ENCODE data around the gene STKLD1. TPM values are rescaled to one million over a fixed set of nuclear protein-coding genes. Genes with fewer than 3 reads are reported as not detected.

The STKLD1 gene
- total and polyA plus RNA-seq, 9 of the 15 experiments (the other 6 are each of a cell fraction or from before 2014, with no cell fraction given), result 0.10 to 0.65 (median 0.33) TPM; not detected in 2

GRCh38 chr9:133347985-133348717 lies 28.0 kb upstream of the STKLD1 start, which contains the start of the genes MED22 and RPL7A (continued):
- TF ChIP-seq MNT (conservative IDR thresholded peaks at IDR 0.05) (peak in 1 of 2 experiments; percentile 57), HOXB6 (CRISPR knock-in tag; IDR thresholded peaks at IDR 0.05; ENCODE audit: borderline replicate concordance) (no peak), TFAP4 (CRISPR knock-in tag; IDR thresholded peaks at IDR 0.05; ENCODE audit: borderline replicate concordance) (peak; percentile 69; the same call in 1 of the 2 replicates), ATF6 (CRISPR knock-in tag; IDR thresholded peaks at IDR 0.05) (peak; percentile 56; the same call in 1 of the 2 replicates), GTF2F1 (IDR thresholded peaks at IDR 0.05; ENCODE audit: low read depth, low read length) (peak; percentile 88), ZNF3 (CRISPR knock-in tag; IDR thresholded peaks at IDR 0.05) (no peak), ZBTB12 (CRISPR knock-in tag; IDR thresholded peaks at IDR 0.05) (no peak), ZEB2 (IDR thresholded peaks at IDR 0.05) (no peak), ZNF583 (CRISPR knock-in tag; IDR thresholded peaks at IDR 0.05) (no peak; the same call in 1 of the 2 replicates), ZNF324 (CRISPR knock-in tag; IDR thresholded peaks at IDR 0.05) (no peak), ZNF407 (IDR thresholded peaks at IDR 0.05; ENCODE audit: low read depth) (no peak), CXXC5 (CRISPR knock-in tag; IDR thresholded peaks at IDR 0.05) (peak; percentile 42)

All from K562 (cell line).